Measurements from ENCODE around the gene ADAMTS18.

The ADAMTS18 gene

GRCh38 chr16:77304877-77305276 lies 130.0 kb downstream of the ADAMTS18 start:
- no peaks in the 10 kb centered on the region for H3K4me1 ChIP-seq
- H3K36me3 ChIP-seq (ENCODE audit: control insufficient read depth, insufficient read depth, low read length) = no peaks in the 10 kb centered on the region
- H2AFZ ChIP-seq = no peak overlapping the region
- no peak overlapping the region for H3K4me2 ChIP-seq (ENCODE audit: low read length)
- H3K79me2 ChIP-seq = no peaks in the 10 kb centered on the region
- TF ChIP-seq, protein P1, sequence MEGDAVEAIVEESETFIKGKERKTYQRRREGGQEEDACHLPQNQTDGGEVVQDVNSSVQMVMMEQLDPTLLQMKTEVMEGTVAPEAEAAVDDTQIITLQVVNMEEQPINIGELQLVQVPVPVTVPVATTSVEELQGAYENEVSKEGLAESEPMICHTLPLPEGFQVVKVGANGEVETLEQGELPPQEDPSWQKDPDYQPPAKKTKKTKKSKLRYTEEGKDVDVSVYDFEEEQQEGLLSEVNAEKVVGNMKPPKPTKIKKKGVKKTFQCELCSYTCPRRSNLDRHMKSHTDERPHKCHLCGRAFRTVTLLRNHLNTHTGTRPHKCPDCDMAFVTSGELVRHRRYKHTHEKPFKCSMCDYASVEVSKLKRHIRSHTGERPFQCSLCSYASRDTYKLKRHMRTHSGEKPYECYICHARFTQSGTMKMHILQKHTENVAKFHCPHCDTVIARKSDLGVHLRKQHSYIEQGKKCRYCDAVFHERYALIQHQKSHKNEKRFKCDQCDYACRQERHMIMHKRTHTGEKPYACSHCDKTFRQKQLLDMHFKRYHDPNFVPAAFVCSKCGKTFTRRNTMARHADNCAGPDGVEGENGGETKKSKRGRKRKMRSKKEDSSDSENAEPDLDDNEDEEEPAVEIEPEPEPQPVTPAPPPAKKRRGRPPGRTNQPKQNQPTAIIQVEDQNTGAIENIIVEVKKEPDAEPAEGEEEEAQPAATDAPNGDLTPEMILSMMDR (IDR thresholded peaks at IDR 0.05) = no peak
- no peaks in the 10 kb centered on the region for H3K9me3 ChIP-seq (ENCODE audit: control insufficient read depth, low read length)
- H3K27ac ChIP-seq = no peak overlapping the region
- no peaks in the 10 kb centered on the region for H3K27me3 ChIP-seq (ENCODE audit: control insufficient read depth, insufficient read depth, low read length)
- H3K4me3 ChIP-seq (ENCODE audit: low read depth, low read length) = no peak overlapping the region
- no peak overlapping the region for H3K9ac ChIP-seq

DNA sequence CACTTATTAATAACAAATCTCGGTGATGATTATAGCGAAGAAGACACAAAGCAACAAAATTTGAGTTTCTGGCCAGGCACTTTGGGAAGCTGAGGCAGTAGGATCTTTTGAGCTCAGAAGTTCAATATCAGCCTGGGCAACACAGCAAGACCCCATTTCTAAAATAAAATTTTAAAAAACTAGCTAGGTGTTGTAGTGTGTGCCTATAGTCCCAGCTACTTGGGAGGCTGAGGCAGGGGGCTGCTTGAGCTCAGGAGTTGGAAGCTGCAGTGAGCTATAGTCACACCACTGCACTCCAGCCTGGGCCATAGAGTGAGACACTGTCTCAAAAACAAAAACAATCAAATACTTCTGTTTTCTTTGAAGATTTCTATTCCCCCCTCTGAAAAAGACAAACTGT lies 130.7 kb downstream of the ADAMTS18 start:
- Histone ChIP-seq H3K4me1 (no peaks in the 10 kb centered on the region), H3K4me3 (ENCODE audit: low read depth, low read length) (no peak overlapping the region), H3K27me3 (ENCODE audit: control insufficient read depth, insufficient read depth, low read length) (no peaks in the 10 kb centered on the region), H3K9me3 (ENCODE audit: control insufficient read depth, low read length) (no peaks in the 10 kb centered on the region), H3K79me2 (no peaks in the 10 kb centered on the region), H2AFZ (no peak overlapping the region), H3K27ac (no peak overlapping the region), H3K36me3 (ENCODE audit: control insufficient read depth, insufficient read depth, low read length) (no peaks in the 10 kb centered on the region), H3K4me2 (ENCODE audit: low read length) (no peak overlapping the region), H3K9ac (no peak overlapping the region)
- TF ChIP-seq, protein P1 (IDR thresholded peaks at IDR 0.05) = no peak

DNA sequence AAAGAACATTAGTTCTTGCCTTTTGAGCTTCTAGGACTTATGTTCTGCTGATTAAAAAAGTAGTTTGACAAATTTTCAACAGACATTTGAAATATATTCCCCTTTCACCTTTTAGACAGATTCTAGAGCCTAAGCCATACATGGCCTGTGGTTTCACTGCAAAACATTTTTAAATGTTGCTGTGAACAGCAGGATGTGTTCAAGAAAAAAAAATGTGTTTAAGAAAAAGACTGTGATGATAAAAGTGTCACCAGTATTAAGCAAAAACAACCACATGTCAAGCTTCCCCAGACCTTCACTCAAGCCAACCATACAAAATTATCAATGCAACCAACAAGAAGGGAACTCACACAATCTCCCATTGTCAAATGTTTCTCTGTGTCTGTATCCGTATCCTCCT lies 132.2 kb downstream of the ADAMTS18 start:
- H3K36me3 ChIP-seq (ENCODE audit: control insufficient read depth, insufficient read depth, low read length) = no peaks in the 10 kb centered on the region
- no peaks in the 10 kb centered on the region for H3K4me1 ChIP-seq
- H3K9ac ChIP-seq = no peak overlapping the region
- no peaks in the 10 kb centered on the region for H3K79me2 ChIP-seq
- TF ChIP-seq, protein P1 (IDR thresholded peaks at IDR 0.05) = no peak
- no peaks in the 10 kb centered on the region for H3K27me3 ChIP-seq (ENCODE audit: control insufficient read depth, insufficient read depth, low read length)
- H2AFZ ChIP-seq = no peak overlapping the region
- H3K9me3 ChIP-seq (ENCODE audit: control insufficient read depth, low read length) = no peaks in the 10 kb centered on the region
- H3K4me3 ChIP-seq (ENCODE audit: low read depth, low read length) = no peak overlapping the region
- no peak overlapping the region for H3K27ac ChIP-seq
- no peak overlapping the region for H3K4me2 ChIP-seq (ENCODE audit: low read length)

DNA sequence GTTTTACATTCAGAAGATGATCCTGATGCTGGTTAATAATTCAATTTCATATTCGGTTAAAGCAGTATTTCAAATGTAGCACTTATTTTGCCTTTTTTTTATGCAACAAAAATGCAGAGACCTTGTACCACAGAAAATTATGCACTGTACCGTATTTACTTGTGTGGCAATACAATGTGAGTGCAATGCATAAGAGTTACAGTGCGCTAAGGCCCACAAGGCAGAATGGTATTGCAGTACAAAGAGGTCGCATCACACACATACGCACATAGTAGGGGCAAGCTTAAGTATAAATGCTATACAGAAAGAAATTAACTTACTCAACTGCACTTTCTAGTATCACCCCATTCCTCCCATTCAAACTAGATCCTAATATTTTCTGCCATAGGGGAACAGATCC lies 132.6 kb downstream of the ADAMTS18 start:
- Histone ChIP-seq H3K9me3 (ENCODE audit: control insufficient read depth, low read length) (no peaks in the 10 kb centered on the region), H3K36me3 (ENCODE audit: control insufficient read depth, insufficient read depth, low read length) (no peaks in the 10 kb centered on the region), H3K27me3 (ENCODE audit: control insufficient read depth, insufficient read depth, low read length) (no peaks in the 10 kb centered on the region), H3K4me3 (ENCODE audit: low read depth, low read length) (no peak overlapping the region), H3K9ac (no peak overlapping the region), H3K27ac (no peak overlapping the region), H3K4me2 (ENCODE audit: low read length) (no peak overlapping the region), H2AFZ (no peak overlapping the region), H3K79me2 (no peaks in the 10 kb centered on the region), H3K4me1 (no peaks in the 10 kb centered on the region)
- TF ChIP-seq, protein P1 (IDR thresholded peaks at IDR 0.05) = no peak

- H3K9ac ChIP-seq = no peak overlapping the region
- no peaks in the 10 kb centered on the region for H3K79me2 ChIP-seq
- no peak overlapping the region for H3K4me3 ChIP-seq (ENCODE audit: low read depth, low read length)
- H3K27me3 ChIP-seq (ENCODE audit: control insufficient read depth, insufficient read depth, low read length) = no peaks in the 10 kb centered on the region
- TF ChIP-seq, protein P1 (IDR thresholded peaks at IDR 0.05) = no peak
- H2AFZ ChIP-seq = no peak overlapping the region
- H3K36me3 ChIP-seq (ENCODE audit: control insufficient read depth, insufficient read depth, low read length) = no peaks in the 10 kb centered on the region
- no peak overlapping the region for H3K4me2 ChIP-seq (ENCODE audit: low read length)
- H3K27ac ChIP-seq = no peak overlapping the region
- H3K4me1 ChIP-seq = no peaks in the 10 kb centered on the region
- no peaks in the 10 kb centered on the region for H3K9me3 ChIP-seq (ENCODE audit: control insufficient read depth, low read length)
Observed at GRCh38 chr16:77300256-77300655, 134.6 kb downstream of the ADAMTS18 start.
